Measurements from ENCODE around the gene PTPN5. TPM values are rescaled to one million over a fixed set of nuclear protein-coding genes. Genes with fewer than 3 reads are reported as not detected.

PTPN5 gene
- total RNA-seq, result not detected in 2 replicates

GRCh38 chr11:18791207-18791968, at the start of gene PTPN5:
Gene PTPN5 (minus strand): TSS chr11:18791798. CDS start chr11:18771958, 19,840 bp downstream.

GRCh38 chr11:18726040-18726439, 65.6 kb downstream of the PTPN5 start, which contains the start of gene IGSF22:
Gene IGSF22 (minus strand): TSS chr11:18726188. CDS start chr11:18724236, 1,952 bp downstream.

GRCh38 chr11:18698341-18699268, 93.0 kb downstream of the PTPN5 start, which contains the start of gene TMEM86A:
Gene TMEM86A (plus strand): TSS chr11:18698779. CDS start chr11:18698887, 108 bp downstream.

Other genes starting within 250 kb of the PTPN5 start
- 24.8 and 29.2 TPM in 2 replicates for gene UEVLD, start 203.1 kb downstream of the PTPN5 start, total RNA-seq
- 0.65 and 2.7 TPM in 2 replicates for gene MISFA, start 192.0 kb downstream of the PTPN5 start, total RNA-seq
- 16.4 and 16.6 TPM in 2 replicates for gene SPTY2D1, start 157.5 kb downstream of the PTPN5 start, total RNA-seq
- gene TMEM86A, start 93.0 kb downstream of the PTPN5 start, total RNA-seq, result 1.3 and 1.5 TPM in 2 replicates
- gene IGSF22, start 65.6 kb downstream of the PTPN5 start, total RNA-seq, result not detected in 2 replicates
- not detected in 2 replicates for gene MRGPRX1, start 147.6 kb upstream of the PTPN5 start, total RNA-seq